ENCODE results near the gene ZNF682.
A peak's percentile ranks its signal among the peaks of the same experiment; 100 is the strongest.
"Not testable (repeated sequence)": the region's sequence is repeated elsewhere in the genome, so short reads cannot be mapped to it uniquely, and the experiment has no call there.

ZNF682 gene

DNA sequence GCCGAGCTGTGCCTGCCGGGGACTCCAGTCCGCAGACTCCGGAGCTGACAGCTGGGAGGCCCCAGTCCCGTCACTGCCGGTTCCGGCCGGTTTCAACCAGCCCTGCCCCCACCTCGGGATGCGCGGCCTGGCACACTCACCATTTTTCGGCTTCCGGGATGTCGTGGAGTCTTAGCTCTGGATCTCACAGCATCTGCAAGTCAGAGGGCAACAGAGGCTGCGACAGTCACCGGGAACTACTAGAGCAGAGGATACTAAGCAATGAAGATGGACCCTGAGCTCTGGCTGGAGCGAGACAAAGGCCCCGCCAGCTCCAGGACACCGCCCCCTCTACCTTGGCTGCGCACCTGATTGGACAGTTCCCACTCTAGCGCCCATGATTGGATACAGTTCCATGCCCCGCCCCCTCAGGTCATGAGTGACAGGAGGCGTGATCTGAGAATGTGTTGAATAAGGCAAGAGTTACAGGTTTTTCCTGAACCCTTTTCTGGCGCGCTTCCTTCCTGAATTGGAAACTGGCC, at the start of gene ZNF682:
ZNF682 (minus strand) TSS at position 303 of the 521 bp plus-strand sequence; CDS start at position 143, 160 bp downstream.
- H3K9ac ChIP-seq (ENCODE audit: low read depth, low read length), result peak within 1 kb of the TSS; percentile 67
- no peaks in the 10 kb centered on the region for H3K9me3 ChIP-seq (ENCODE audit: control insufficient read depth, insufficient read depth, low read length)
- no peaks in the 10 kb centered on the region for H3K36me3 ChIP-seq (ENCODE audit: insufficient read depth, low read length)
- peaks cover 9% of the 10 kb centered on the region; the same call in 1 of the 2 replicates for H3K4me1 ChIP-seq (ENCODE audit: insufficient read depth, low read length)

- not testable (repeated sequence) for H3K36me3 ChIP-seq (ENCODE audit: insufficient read depth, low read length)
- Histone ChIP-seq H3K4me1 (ENCODE audit: insufficient read depth, low read length) (peaks cover 14% of the 10 kb centered on the region), H3K9me3 (ENCODE audit: control insufficient read depth, insufficient read depth, low read length) (peaks cover 16% of the 10 kb centered on the region; the same call in 1 of the 2 replicates), H3K9ac (ENCODE audit: low read depth, low read length) (0 out of 2 replicates have a peak overlapping the region, but pooled peaks have one; percentile 24)
These were observed 43.6 kb upstream of the ZNF682 start for GRCh38 chr19:20082876-20083275.

DNA sequence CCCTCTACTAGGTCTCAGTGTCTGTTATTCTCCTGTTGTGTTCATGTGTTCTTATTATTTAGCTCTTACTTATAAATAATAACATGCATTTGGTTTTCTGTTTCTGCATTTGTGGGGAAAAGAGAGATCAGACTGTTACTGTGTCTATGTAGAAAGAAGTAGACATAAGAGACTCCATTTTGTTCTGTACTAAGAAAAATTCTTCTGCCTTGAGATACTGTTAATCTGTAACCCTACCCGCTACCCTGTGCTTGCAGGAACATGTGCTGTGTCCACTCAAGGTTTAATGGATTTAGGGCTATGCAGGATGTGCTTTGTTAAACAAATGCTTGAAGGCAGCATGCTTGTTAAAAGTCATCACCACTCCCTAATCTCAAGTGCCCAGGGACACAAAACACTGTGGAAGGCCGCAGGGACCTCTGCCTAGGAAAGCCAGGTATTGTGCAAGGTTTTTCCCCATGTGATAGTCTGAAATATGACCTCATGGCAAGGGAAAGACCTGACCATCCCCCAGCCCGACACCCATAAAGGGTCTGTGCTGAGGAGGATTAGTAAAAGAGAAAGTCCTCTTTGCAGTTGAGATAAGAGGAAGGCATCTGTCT, 43.0 kb upstream of the ZNF682 start:
- H3K4me1 ChIP-seq (ENCODE audit: insufficient read depth, low read length), result peaks cover 14% of the 10 kb centered on the region
- not testable (repeated sequence) for H3K36me3 ChIP-seq (ENCODE audit: insufficient read depth, low read length); H3K9ac ChIP-seq (ENCODE audit: low read depth, low read length)
- peaks cover 12% of the 10 kb centered on the region; the same call in 1 of the 2 replicates for H3K9me3 ChIP-seq (ENCODE audit: control insufficient read depth, insufficient read depth, low read length)

GRCh38 chr19:20080656-20081055, 41.4 kb upstream of the ZNF682 start:
- peaks cover 8% of the 10 kb centered on the region for H3K36me3 ChIP-seq (ENCODE audit: insufficient read depth, low read length)
- H3K9me3 ChIP-seq (ENCODE audit: control insufficient read depth, insufficient read depth, low read length), result peaks cover 9% of the 10 kb centered on the region; the same call in 1 of the 2 replicates
- H3K4me1 ChIP-seq (ENCODE audit: insufficient read depth, low read length), result peaks cover 14% of the 10 kb centered on the region
- H3K9ac ChIP-seq (ENCODE audit: low read depth, low read length), result peak overlapping the region; percentile 18; the same call in 1 of the 2 replicates

GRCh38 chr19:20079476-20079875, 40.2 kb upstream of the ZNF682 start:
- Histone ChIP-seq H3K36me3 (ENCODE audit: insufficient read depth, low read length) (peaks cover 8% of the 10 kb centered on the region), H3K9me3 (ENCODE audit: control insufficient read depth, insufficient read depth, low read length) (peaks cover 5% of the 10 kb centered on the region; the same call in 1 of the 2 replicates), H3K9ac (ENCODE audit: low read depth, low read length) (peak overlapping the region; percentile 77), H3K4me1 (ENCODE audit: insufficient read depth, low read length) (peaks cover 14% of the 10 kb centered on the region)

DNA sequence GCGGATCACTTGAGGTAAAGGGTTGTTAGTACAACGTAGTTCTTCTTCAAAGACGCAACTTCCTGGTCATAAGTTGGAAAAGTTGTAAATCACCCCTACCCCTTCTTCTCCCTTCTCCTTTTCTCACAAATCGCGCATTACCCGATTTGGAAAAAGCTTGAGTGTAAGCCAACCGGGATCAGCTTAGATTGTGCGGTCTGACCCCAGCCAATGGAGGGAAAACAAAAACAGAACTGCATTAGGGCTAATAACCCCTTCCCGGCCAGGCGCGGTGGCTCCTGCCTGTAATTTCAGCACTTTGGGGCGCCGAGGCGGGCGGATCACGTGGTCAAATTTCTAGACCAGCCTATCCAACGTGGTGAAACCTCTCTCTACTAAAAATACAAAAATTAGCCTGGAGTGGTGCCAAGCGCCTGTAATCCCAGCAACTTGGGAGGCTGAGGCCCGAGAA, 39.3 kb upstream of the ZNF682 start:
- peaks cover 3% of the 10 kb centered on the region; the same call in 1 of the 2 replicates for H3K9me3 ChIP-seq (ENCODE audit: control insufficient read depth, insufficient read depth, low read length)
- H3K9ac ChIP-seq (ENCODE audit: low read depth, low read length), result peak overlapping the region; percentile 77
- peaks cover 13% of the 10 kb centered on the region for H3K4me1 ChIP-seq (ENCODE audit: insufficient read depth, low read length)
- peaks cover 8% of the 10 kb centered on the region for H3K36me3 ChIP-seq (ENCODE audit: insufficient read depth, low read length)

- peak within 1 kb of the TSS; percentile 77 for H3K9ac ChIP-seq (ENCODE audit: low read depth, low read length)
- H3K4me1 ChIP-seq (ENCODE audit: insufficient read depth, low read length), result peaks cover 9% of the 10 kb centered on the region
- H3K9me3 ChIP-seq (ENCODE audit: control insufficient read depth, insufficient read depth, low read length), result no peaks in the 10 kb centered on the region; the same call in 1 of the 2 replicates
- H3K36me3 ChIP-seq (ENCODE audit: insufficient read depth, low read length), result peaks cover 3% of the 10 kb centered on the region
These were observed 38.6 kb upstream of the ZNF682 start, which contains the start of gene ZNF90 for GRCh38 chr19:20077791-20078463. ZNF90 (plus strand) TSS chr19:20078000; CDS start chr19:20078133, 133 bp downstream.

DNA sequence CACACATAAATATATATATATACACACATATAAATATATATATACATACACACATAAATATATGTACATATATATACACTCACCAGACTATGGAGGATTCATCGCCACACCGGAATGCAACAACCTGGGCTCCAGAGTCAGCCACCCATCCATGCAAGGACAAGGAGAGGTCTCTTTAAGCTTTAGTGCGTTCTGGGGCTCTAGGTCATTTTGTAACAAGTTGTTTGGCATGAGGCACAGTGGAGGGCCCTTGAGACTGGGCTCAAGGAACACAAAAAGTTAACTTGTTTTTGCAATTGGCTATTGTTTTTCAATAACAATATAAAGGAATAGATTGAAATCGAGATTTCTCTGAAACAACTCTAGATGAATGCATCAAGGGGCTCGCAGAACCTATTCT, 33.6 kb upstream of the ZNF682 start:
- Histone ChIP-seq H3K4me1 (ENCODE audit: insufficient read depth, low read length) (peaks cover 3% of the 10 kb centered on the region; the same call in 1 of the 2 replicates), H3K9me3 (ENCODE audit: control insufficient read depth, insufficient read depth, low read length) (no peaks in the 10 kb centered on the region), H3K36me3 (ENCODE audit: insufficient read depth, low read length) (no peaks in the 10 kb centered on the region), H3K9ac (ENCODE audit: low read depth, low read length) (no peak overlapping the region)

DNA sequence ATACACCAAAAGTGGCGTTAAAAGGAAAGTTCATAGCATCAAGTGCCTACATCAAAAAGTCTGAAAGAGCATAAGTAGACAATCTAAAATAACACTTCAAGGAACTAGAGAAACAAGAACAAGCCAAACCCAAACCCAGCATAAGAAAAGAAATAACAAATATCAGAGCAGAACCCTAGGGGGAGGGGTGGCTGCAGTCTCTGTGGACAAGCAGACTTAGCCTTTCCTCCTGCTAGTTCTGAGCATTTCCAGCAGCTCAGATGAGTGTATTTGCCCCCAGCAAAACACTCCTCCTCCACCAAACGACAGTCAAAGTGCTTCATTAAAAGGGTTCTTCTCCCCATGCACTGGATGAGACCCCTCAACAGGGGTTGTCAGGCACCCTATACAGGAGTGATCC, 31.4 kb upstream of the ZNF682 start:
- H3K4me1 ChIP-seq (ENCODE audit: insufficient read depth, low read length), result peaks cover 13% of the 10 kb centered on the region; the same call in 1 of the 2 replicates
- H3K36me3 ChIP-seq (ENCODE audit: insufficient read depth, low read length), result no peaks in the 10 kb centered on the region
- H3K9ac ChIP-seq (ENCODE audit: low read depth, low read length), result no peak overlapping the region
- H3K9me3 ChIP-seq (ENCODE audit: control insufficient read depth, insufficient read depth, low read length), result no peaks in the 10 kb centered on the region

DNA sequence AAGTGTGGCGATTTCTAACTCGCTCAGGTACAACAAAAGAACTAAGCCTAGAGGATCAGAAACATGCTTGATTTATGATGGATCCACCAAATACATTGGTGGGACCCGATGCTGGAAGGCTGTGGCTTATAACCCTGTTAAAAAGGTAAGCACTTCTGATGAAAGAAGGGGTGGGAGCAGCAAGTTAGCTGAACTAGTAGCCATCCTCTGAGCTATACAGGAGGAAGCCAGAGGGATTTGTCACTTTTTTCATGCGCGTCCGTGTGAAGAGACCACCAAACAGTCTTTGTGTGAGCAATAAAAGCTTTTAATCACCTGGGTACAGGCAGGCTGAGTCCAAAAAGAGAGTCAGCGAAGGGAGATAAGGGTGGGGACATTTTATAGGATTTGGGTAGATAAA, 29.3 kb upstream of the ZNF682 start:
- H3K36me3 ChIP-seq (ENCODE audit: insufficient read depth, low read length); H3K9me3 ChIP-seq (ENCODE audit: control insufficient read depth, insufficient read depth, low read length): not testable (repeated sequence)
- Histone ChIP-seq H3K9ac (ENCODE audit: low read depth, low read length) (peak overlapping the region; percentile 12; the same call in 1 of the 2 replicates), H3K4me1 (ENCODE audit: insufficient read depth, low read length) (peaks cover 13% of the 10 kb centered on the region; the same call in 1 of the 2 replicates)

GRCh38 chr19:20067943-20068342, 28.6 kb upstream of the ZNF682 start:
- Histone ChIP-seq H3K36me3 (ENCODE audit: insufficient read depth, low read length) (no peaks in the 10 kb centered on the region), H3K9me3 (ENCODE audit: control insufficient read depth, insufficient read depth, low read length) (no peaks in the 10 kb centered on the region), H3K9ac (ENCODE audit: low read depth, low read length) (no peak overlapping the region), H3K4me1 (ENCODE audit: insufficient read depth, low read length) (peaks cover 13% of the 10 kb centered on the region; the same call in 1 of the 2 replicates)

DNA sequence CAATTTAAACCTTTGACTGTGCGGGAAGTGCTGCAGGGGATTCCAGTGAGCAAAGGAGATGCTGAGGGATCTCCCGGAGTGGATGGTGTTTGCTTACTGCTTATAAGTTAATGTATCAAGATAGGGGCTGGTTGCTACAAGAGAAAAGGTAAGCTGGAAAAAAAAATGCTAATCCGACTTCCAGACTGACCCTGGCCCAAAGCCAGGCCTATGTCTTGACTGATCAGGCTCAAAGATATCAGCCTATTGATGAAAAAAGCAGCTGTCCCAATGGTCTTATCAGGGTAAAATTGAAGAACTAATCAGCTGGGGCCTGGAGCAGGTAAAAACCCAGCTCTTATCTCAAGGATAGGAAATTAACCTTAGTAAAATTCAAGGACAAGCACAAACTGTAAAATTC, 27.6 kb upstream of the ZNF682 start:
- Histone ChIP-seq H3K4me1 (ENCODE audit: insufficient read depth, low read length) (peaks cover 13% of the 10 kb centered on the region; the same call in 1 of the 2 replicates), H3K9me3 (ENCODE audit: control insufficient read depth, insufficient read depth, low read length) (no peaks in the 10 kb centered on the region), H3K9ac (ENCODE audit: low read depth, low read length) (no peak overlapping the region), H3K36me3 (ENCODE audit: insufficient read depth, low read length) (no peaks in the 10 kb centered on the region)

GRCh38 chr19:20060282-20060681, 21.0 kb upstream of the ZNF682 start:
- H3K4me1 ChIP-seq (ENCODE audit: insufficient read depth, low read length), result no peaks in the 10 kb centered on the region
- H3K36me3 ChIP-seq (ENCODE audit: insufficient read depth, low read length), result no peaks in the 10 kb centered on the region
- no peak overlapping the region for H3K9ac ChIP-seq (ENCODE audit: low read depth, low read length)

GRCh38 chr19:20058738-20059137, 19.4 kb upstream of the ZNF682 start:
- H3K4me1 ChIP-seq (ENCODE audit: insufficient read depth, low read length); H3K9me3 ChIP-seq (ENCODE audit: control insufficient read depth, insufficient read depth, low read length); H3K9ac ChIP-seq (ENCODE audit: low read depth, low read length); H3K36me3 ChIP-seq (ENCODE audit: insufficient read depth, low read length): not testable (repeated sequence)

More at GRCh38 chr19:20060282-20060681, 21.0 kb upstream of the ZNF682 start:
- H3K9me3 ChIP-seq (ENCODE audit: control insufficient read depth, insufficient read depth, low read length), result no peaks in the 10 kb centered on the region

All from ES-I3 (cell line).